HG03280 (cell line): ENCODE results near the gene HSPA6.
A peak's percentile ranks its signal among the peaks of the same experiment; 100 is the strongest.
"Not testable (repeated sequence)": the region's sequence is repeated elsewhere in the genome, so short reads cannot be mapped to it uniquely, and the experiment has no call there.

Experiments
- ATAC-seq: cut with Tn5 transposase; IDR thresholded peaks from one replicate; pipeline ENCODE4 v1.9.1; 2021; ENCODE audit warnings: mild to moderate bottlenecking, moderate library complexity; ENCODE audit not compliant: unreplicated experiment

HSPA6 gene

GRCh38 chr1:161531986-161532643, 7.8 kb downstream of the HSPA6 start:
- no peak for ATAC-seq

DNA sequence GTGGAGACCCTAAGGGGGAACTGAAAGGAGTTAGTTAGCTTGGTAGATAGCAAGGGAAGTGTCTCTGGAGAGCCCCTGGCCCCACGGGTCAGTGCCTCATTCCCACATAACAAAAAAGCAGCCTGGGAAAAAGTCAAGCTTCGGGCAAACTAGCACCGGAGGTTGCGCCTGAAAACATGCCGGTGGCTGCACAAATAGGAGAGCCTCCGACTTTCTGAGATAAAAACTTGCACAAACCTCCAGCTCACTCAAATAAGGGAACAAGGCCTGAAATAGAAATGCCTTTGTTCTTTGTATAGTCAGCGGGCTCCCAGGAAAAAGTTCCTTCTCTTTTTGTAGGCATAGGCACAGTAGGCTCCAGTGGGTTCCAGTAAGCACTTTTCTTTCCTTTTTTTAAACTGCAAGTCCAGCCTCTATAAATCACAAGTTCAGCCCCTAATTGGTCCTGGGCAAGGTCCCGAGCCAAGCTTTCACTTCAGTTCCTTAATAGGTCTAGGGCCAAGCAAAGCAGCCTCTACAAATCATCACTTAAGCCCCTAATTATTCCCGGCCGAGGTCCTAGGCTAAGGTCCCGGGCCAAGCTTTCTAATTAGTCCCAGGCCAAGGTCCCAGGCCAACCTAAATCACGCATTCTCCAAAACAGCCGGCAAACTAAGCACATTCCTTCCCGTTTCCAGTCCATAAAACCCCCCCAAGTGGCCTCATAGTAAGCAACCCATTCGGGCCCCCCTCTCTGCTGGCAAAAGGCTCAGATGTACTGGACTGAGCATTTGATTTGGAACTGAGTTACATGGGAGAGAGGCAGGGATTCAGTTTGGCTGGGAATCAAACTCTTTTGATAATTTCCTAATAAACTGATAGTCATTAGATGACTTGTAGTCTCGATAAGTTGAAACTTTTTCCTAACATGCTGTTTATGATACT, 8.6 kb downstream of the HSPA6 start:
- ATAC-seq, result not testable (repeated sequence)

- ATAC-seq, result not testable (repeated sequence)
Observed at GRCh38 chr1:161537068-161537669, 12.8 kb downstream of the HSPA6 start.

- ATAC-seq, result not testable (repeated sequence)
Observed at GRCh38 chr1:161538925-161539479, 14.7 kb downstream of the HSPA6 start.

GRCh38 chr1:161539731-161540569, 15.6 kb downstream of the HSPA6 start:
- ATAC-seq, result peak; percentile 56

GRCh38 chr1:161540570-161540960, 16.2 kb downstream of the HSPA6 start:
- ATAC-seq, result not testable (repeated sequence)

- ATAC-seq, result not testable (repeated sequence)
Observed at GRCh38 chr1:161542091-161542559, 17.8 kb downstream of the HSPA6 start.

DNA sequence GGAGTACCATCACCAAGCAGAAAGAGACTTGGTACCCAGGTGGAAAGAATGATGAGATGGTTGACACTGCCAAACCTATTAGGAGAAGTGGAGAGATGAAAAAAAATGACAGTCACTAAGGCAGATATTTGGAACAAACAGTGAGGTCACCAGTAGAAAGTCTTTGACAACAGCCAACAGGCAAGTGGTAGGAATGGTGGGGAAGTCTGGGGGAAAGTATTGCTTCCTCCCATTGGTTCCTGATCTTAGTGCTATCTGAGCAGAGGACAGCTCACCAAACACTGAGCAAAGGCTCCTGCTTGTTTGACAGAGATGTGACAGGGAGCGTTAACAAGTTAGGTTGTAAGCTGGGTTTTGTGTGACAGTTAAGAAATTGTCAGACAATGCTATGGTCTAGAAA, 18.8 kb downstream of the HSPA6 start:
- not testable (repeated sequence) for ATAC-seq

GRCh38 chr1:161545005-161545731, 20.8 kb downstream of the HSPA6 start:
- ATAC-seq, result not testable (repeated sequence)

GRCh38 chr1:161547995-161548741, 23.8 kb downstream of the HSPA6 start:
- not testable (repeated sequence) for ATAC-seq

- not testable (repeated sequence) for ATAC-seq
Observed at GRCh38 chr1:161548749-161549406, 24.5 kb downstream of the HSPA6 start.

DNA sequence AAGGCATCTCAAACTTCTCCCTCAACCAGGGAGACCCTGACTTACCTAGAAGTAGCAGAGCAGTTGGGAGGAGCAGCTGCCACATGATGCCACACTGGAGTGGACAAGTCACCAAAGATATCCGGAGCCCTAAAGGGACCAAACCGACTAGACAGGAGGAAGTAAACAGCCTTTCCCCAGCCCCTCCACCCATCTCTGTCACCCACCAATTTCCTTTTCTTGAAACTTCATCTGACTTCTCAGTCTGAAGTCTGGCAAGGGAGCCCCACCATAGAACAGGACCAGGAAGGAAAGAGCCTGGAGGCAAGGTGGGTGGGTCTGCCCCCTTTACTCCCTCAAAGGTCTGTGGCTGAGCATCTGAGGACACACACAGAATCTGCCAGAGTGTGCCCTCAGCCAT, 25.3 kb downstream of the HSPA6 start, which contains the start of gene FCGR3A:
TSS of gene FCGR3A (minus strand) at position 167 of the 400 bp plus-strand sequence. CDS start at position 85, 82 bp downstream.
- ATAC-seq, result no peak

GRCh38 chr1:161550942-161551341, 26.6 kb downstream of the HSPA6 start:
- ATAC-seq, result not testable (repeated sequence)

DNA sequence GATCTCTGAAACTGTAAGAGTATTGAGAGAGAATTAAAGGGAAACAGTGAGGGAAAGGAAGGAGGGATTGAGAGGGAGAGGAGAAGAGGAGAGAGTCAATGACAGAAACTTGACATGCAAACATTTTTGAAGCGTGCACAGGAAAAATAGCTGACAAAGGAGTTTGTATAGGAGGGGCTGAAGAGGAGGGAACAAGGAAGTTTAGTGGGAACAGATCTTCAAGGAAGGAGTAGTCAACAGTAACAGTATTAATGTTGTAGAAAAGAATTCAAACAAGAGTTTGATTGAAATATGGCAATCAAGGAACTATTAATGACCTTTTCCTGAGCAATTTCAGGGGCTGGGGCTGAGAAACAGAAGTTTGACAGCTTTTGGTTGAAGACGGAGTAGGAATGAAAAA, 29.3 kb downstream of the HSPA6 start:
- ATAC-seq, result not testable (repeated sequence)

DNA sequence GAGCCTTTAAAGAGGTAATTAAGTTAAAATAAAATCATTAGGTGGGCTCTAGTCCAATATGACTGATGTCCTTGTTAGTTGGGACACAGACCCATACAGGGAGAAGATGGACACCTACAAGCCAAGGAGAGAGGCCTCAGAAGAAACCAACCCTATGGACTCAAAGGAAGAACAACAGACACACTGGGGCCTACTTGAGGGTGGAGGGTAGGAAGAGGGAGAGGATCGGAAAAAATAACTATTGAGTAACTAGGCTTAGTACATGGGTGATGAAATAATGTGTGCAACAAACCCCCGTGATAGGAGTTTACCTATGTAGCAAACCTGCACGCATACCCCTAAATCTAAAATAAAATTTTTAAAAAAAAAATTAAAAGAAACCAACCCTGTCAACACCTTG, 30.0 kb downstream of the HSPA6 start:
- not testable (repeated sequence) for ATAC-seq

GRCh38 chr1:161554815-161555417, 30.6 kb downstream of the HSPA6 start:
- ATAC-seq, result not testable (repeated sequence)

DNA sequence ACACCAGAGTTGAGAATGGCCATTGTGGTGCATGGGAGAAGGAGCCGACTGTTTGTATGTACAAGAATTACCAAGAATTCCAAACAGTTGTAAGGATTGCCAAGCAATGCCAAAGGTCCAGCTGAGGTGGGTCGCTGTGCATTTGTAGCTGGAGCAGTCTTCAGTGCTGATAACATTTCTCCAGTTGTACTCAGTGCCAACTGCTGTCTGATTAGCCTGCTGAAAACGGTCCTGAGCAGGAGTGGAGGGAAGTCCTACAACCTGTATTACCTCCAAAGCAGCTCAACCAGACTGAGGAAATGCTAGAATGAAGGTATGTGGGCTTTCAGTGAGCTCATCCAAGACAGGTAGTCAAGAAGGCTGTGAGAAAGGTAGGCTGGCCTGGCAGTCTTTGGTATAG, 31.8 kb downstream of the HSPA6 start:
- not testable (repeated sequence) for ATAC-seq

- ATAC-seq, result not testable (repeated sequence)
Observed at GRCh38 chr1:161556990-161557389, 32.6 kb downstream of the HSPA6 start.
